ENCODE results near the gene MRPL4.

GRCh38 chr19:10207026-10207425, 45.0 kb upstream of the MRPL4 start:
- TF ChIP-seq, protein P1, sequence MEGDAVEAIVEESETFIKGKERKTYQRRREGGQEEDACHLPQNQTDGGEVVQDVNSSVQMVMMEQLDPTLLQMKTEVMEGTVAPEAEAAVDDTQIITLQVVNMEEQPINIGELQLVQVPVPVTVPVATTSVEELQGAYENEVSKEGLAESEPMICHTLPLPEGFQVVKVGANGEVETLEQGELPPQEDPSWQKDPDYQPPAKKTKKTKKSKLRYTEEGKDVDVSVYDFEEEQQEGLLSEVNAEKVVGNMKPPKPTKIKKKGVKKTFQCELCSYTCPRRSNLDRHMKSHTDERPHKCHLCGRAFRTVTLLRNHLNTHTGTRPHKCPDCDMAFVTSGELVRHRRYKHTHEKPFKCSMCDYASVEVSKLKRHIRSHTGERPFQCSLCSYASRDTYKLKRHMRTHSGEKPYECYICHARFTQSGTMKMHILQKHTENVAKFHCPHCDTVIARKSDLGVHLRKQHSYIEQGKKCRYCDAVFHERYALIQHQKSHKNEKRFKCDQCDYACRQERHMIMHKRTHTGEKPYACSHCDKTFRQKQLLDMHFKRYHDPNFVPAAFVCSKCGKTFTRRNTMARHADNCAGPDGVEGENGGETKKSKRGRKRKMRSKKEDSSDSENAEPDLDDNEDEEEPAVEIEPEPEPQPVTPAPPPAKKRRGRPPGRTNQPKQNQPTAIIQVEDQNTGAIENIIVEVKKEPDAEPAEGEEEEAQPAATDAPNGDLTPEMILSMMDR (IDR thresholded peaks at IDR 0.05) = no peak
- no peak for TF ChIP-seq POLR2A (IDR thresholded peaks at IDR 0.05)
